ENCODE data around the gene NECTIN4.

The NECTIN4 gene

DNA sequence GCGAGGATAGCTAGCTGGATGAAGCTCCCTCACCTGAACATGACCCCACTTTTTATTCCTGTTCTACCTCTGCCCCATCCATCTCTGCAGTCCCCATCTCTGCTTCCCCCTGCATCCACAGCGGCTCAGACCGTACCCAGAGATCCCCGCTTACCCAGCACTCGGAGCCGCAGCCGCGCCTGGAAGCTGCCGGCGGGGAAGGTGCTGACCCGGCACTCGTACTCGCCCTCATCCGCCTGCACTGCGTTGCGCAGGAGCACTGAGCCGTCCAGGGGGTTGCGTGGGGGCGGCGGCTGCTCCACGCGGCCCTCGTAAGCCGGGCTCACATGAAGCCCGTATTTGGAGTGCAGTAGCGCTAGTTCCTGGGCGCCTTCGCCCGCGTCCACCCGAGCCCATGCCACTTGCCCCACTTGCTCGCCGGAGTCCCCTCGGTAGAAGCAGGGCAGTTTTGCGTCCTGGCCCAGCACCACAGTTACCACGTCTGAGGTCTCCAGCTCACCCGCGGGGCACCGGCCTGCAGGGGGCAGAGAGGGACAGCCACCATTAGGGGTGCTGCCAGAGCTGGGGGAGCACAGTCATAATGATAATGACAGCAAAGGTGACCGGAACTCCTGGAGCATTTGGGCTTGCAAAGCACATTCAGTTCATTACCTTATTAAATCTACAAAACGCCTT is 9.8 kb downstream of the NECTIN4 start:
- no peaks in the 10 kb centered on the region for H3K9me3 ChIP-seq (ENCODE audit: control insufficient read depth, low read length)
- no peaks in the 10 kb centered on the region for H3K27me3 ChIP-seq (replicated peaks; ENCODE audit: control insufficient read depth, insufficient read depth, low read length)
- no peaks in the 10 kb centered on the region for H3K36me3 ChIP-seq (ENCODE audit: control insufficient read depth, insufficient read depth, low read length, severe bottlenecking)
- no peak overlapping the region for H3K9ac ChIP-seq (ENCODE audit: low read length)
- H3K4me1 ChIP-seq (ENCODE audit: control insufficient read depth, insufficient read depth, low read length) = peaks cover 38% of the 10 kb centered on the region
- no peak overlapping the region for H3K4me3 ChIP-seq (ENCODE audit: low read length)
- no peak for DNase-seq (ENCODE audit: low read depth)

DNA sequence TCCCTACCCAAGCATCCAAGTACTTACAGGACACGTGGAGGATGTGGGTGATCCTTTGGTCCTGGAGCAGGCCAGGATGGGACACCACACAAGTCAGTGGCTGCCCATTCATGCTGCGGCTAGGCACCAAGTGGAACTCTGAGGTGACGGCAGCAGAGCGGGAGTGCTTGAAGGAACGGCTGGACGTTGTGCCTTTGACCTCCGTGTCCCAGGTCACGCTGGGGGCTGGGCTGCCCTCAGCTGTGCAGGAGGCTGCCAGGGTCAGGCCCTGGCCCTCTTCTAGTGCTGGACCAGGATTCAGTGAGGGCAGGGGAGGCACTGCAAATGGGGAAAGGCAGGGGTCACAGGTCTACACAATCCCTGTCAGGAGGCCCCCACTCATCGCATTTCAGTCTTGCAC is 11.9 kb downstream of the NECTIN4 start:
- H3K9me3 ChIP-seq (ENCODE audit: control insufficient read depth, low read length) = no peaks in the 10 kb centered on the region
- no peak for DNase-seq (ENCODE audit: low read depth)
- no peak overlapping the region for H3K9ac ChIP-seq (ENCODE audit: low read length)
- no peak overlapping the region for H3K4me3 ChIP-seq (ENCODE audit: low read length)
- no peaks in the 10 kb centered on the region for H3K27me3 ChIP-seq (replicated peaks; ENCODE audit: control insufficient read depth, insufficient read depth, low read length)
- no peaks in the 10 kb centered on the region for H3K36me3 ChIP-seq (ENCODE audit: control insufficient read depth, insufficient read depth, low read length, severe bottlenecking)
- peaks cover 18% of the 10 kb centered on the region for H3K4me1 ChIP-seq (ENCODE audit: control insufficient read depth, insufficient read depth, low read length)

DNA sequence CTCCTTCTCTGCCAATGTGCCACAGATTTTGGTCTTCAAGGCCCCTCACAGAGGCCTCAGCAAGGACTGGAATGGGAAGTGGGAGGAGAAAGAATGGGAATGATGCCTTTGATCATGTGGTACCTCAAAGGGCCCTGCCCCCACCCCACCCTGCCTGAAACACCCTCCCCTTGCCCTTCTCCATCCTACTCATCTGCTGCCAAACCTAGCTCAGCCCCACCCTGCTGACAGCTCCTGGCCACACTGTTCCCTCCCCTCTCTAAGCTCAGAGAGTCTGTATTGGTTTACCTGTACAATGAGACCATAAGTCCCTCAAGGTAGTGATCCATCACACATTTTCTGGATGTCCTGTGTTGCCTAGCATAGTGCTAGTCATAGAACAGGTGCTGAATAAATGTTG is 12.9 kb downstream of the NECTIN4 start:
- Histone ChIP-seq H3K4me3 (ENCODE audit: low read length) (no peak overlapping the region), H3K9ac (ENCODE audit: low read length) (no peak overlapping the region), H3K9me3 (ENCODE audit: control insufficient read depth, low read length) (no peaks in the 10 kb centered on the region), H3K36me3 (ENCODE audit: control insufficient read depth, insufficient read depth, low read length, severe bottlenecking) (no peaks in the 10 kb centered on the region), H3K4me1 (ENCODE audit: control insufficient read depth, insufficient read depth, low read length) (peaks cover 16% of the 10 kb centered on the region), H3K27me3 (replicated peaks; ENCODE audit: control insufficient read depth, insufficient read depth, low read length) (no peaks in the 10 kb centered on the region)
- DNase-seq (ENCODE audit: low read depth) = no peak

DNA sequence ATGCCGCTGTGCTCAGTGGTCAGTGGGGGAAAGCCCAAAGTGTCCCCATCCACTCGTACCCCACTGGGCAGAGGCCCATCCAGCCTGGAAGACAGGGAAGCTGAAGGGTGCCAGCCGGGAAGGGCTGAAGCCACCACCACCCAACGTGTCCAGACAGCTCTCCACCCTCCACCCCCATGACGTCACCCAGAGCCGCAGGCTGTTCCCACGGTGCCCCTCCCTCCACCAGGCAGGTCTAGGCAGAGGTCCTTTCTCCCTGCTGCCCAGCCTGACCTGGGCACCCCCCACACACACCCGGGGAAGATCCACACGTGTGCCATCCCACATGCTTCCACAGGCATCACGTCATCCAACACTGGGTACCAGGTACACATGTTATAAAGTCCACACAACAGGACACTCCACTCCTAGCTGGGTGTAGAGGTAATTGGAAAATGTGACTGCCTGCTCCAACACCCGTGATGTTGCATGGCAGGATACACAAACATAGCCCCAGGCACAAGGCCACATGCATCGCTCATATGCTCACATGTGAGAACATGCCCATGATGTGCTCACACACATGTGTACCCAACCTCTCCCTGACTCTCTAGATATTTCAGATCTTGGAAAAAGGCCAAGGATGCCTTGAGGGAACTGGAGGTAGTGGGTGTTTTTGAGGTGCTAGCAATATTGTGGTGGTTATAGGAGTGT is 14.5 kb downstream of the NECTIN4 start:
- Histone ChIP-seq H3K4me1 (ENCODE audit: control insufficient read depth, insufficient read depth, low read length) (peaks cover under 1% of the 10 kb centered on the region), H3K36me3 (ENCODE audit: control insufficient read depth, insufficient read depth, low read length, severe bottlenecking) (no peaks in the 10 kb centered on the region), H3K4me3 (ENCODE audit: low read length) (no peak overlapping the region), H3K9me3 (ENCODE audit: control insufficient read depth, low read length) (no peaks in the 10 kb centered on the region), H3K27me3 (replicated peaks; ENCODE audit: control insufficient read depth, insufficient read depth, low read length) (no peaks in the 10 kb centered on the region), H3K9ac (ENCODE audit: low read length) (no peak overlapping the region)
- DNase-seq (ENCODE audit: low read depth) = no peak

DNA sequence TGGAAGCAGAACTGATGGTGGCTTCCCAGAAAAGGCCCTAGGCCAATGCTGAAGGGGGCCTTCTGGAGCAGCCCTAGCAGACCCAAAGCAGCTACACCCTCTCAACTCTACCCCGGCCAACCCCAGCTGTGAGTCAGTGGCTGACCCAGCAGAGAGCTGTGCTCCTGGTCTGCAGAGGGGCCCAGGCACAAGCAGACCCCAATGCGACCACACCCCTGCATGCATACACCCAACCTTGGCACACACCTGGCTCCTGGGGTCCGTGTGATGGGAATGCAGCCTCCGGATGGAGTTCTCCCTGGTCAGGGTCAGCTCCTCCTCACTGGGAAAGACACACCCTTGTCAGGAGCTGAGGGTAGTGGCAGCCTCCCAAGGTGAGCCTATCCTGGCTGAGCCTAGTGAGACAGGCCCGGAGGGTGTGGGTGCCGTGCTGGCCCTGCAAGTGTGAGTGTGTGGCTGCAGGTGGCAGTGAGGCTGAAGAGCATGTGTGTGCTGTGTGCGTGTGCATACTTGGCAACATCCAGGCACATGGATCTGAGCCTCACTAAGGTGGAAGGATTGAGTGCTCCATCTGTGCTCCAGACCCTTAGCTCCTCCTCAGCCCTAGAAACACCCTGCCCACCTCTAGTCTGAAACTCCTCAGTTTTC is 15.8 kb downstream of the NECTIN4 start:
- no peak overlapping the region for H3K4me3 ChIP-seq (ENCODE audit: low read length)
- no peaks in the 10 kb centered on the region for H3K9me3 ChIP-seq (ENCODE audit: control insufficient read depth, low read length)
- no peaks in the 10 kb centered on the region for H3K4me1 ChIP-seq (ENCODE audit: control insufficient read depth, insufficient read depth, low read length)
- no peaks in the 10 kb centered on the region for H3K27me3 ChIP-seq (replicated peaks; ENCODE audit: control insufficient read depth, insufficient read depth, low read length)
- H3K36me3 ChIP-seq (ENCODE audit: control insufficient read depth, insufficient read depth, low read length, severe bottlenecking) = no peaks in the 10 kb centered on the region
- DNase-seq (ENCODE audit: low read depth) = no peak
- H3K9ac ChIP-seq (ENCODE audit: low read length) = no peak overlapping the region

DNA sequence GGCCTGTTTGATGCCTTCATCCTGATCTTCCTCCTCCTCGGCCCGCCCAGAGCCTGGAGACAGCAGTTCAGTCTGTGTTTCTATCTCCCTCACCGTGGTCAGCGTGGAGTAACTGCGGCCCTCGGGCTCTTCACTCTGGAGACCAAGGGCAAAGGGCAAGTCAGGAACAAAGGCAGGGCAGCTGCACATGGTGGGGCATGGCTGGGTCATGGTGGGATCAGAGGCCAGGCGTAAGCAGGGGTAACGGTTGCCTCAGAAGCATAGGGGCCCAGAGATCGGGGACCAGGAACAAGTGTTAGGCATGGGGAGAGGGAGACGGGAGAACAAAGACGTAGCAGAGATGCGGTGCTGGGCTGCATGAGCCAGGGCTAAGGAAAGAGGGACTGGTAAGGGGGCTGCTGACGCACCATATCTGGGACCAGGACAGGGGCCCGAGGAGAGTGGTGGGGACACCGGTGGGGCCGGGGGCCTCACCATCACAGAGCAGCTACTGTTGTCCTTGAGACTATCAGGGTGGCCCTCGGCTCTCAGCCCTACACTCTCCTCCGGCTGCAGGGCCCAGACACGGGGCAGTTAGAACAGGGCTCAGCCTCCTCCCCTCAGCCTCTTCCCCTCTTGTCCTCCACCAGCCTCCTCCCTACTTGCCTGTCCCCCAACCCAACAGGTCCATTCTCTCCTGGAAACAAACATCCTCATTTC is 16.5 kb downstream of the NECTIN4 start:
- no peak overlapping the region for H3K9ac ChIP-seq (ENCODE audit: low read length)
- H3K4me3 ChIP-seq (ENCODE audit: low read length) = no peak overlapping the region
- H3K27me3 ChIP-seq (replicated peaks; ENCODE audit: control insufficient read depth, insufficient read depth, low read length) = no peaks in the 10 kb centered on the region
- H3K9me3 ChIP-seq (ENCODE audit: control insufficient read depth, low read length) = no peaks in the 10 kb centered on the region
- DNase-seq (ENCODE audit: low read depth) = no peak
- no peaks in the 10 kb centered on the region for H3K36me3 ChIP-seq (ENCODE audit: control insufficient read depth, insufficient read depth, low read length, severe bottlenecking)
- H3K4me1 ChIP-seq (ENCODE audit: control insufficient read depth, insufficient read depth, low read length) = no peaks in the 10 kb centered on the region

DNA sequence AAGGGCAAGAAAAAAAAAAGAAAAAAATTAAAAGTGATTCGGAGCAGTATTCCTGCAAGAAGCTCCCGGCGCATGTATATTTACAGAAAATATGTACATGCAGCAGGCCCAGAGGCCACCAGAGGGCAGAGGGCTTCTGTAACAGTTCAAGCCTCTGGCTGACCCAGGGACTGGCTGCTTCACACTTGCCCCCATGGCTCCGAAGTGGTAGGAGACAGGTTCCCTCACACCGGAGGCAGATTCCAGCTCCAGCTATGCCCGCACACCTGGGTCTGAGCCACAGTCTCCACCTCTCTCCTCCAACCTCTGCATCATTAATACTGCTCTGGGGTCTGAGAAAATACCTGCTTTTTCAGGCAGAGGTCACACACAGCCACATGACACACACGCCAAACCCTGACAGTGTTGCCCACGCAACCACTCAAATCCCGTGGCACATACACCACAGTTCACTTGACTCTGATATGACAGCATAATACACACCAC is 17.4 kb downstream of the NECTIN4 start:
- no peaks in the 10 kb centered on the region for H3K4me1 ChIP-seq (ENCODE audit: control insufficient read depth, insufficient read depth, low read length)
- no peaks in the 10 kb centered on the region for H3K27me3 ChIP-seq (replicated peaks; ENCODE audit: control insufficient read depth, insufficient read depth, low read length)
- H3K36me3 ChIP-seq (ENCODE audit: control insufficient read depth, insufficient read depth, low read length, severe bottlenecking) = no peaks in the 10 kb centered on the region
- H3K9me3 ChIP-seq (ENCODE audit: control insufficient read depth, low read length) = no peaks in the 10 kb centered on the region
- H3K4me3 ChIP-seq (ENCODE audit: low read length) = no peak overlapping the region
- no peak overlapping the region for H3K9ac ChIP-seq (ENCODE audit: low read length)
- DNase-seq (ENCODE audit: low read depth) = peak; percentile 29

GRCh38 chr1:161070761-161071160 is 18.6 kb downstream of the NECTIN4 start:
- no peaks in the 10 kb centered on the region for H3K4me1 ChIP-seq (ENCODE audit: control insufficient read depth, insufficient read depth, low read length)
- DNase-seq (ENCODE audit: low read depth) = no peak
- no peak overlapping the region for H3K4me3 ChIP-seq (ENCODE audit: low read length)
- H3K27me3 ChIP-seq (replicated peaks; ENCODE audit: control insufficient read depth, insufficient read depth, low read length) = peaks cover 3% of the 10 kb centered on the region
- H3K36me3 ChIP-seq (ENCODE audit: control insufficient read depth, insufficient read depth, low read length, severe bottlenecking) = no peaks in the 10 kb centered on the region
- no peak overlapping the region for H3K9ac ChIP-seq (ENCODE audit: low read length)
- H3K9me3 ChIP-seq (ENCODE audit: control insufficient read depth, low read length) = no peaks in the 10 kb centered on the region

- no peaks in the 10 kb centered on the region for H3K9me3 ChIP-seq (ENCODE audit: control insufficient read depth, low read length)
- H3K36me3 ChIP-seq (ENCODE audit: control insufficient read depth, insufficient read depth, low read length, severe bottlenecking) = no peaks in the 10 kb centered on the region
- H3K27me3 ChIP-seq (replicated peaks; ENCODE audit: control insufficient read depth, insufficient read depth, low read length) = peaks cover 5% of the 10 kb centered on the region
- no peaks in the 10 kb centered on the region for H3K4me1 ChIP-seq (ENCODE audit: control insufficient read depth, insufficient read depth, low read length)
- DNase-seq (ENCODE audit: low read depth) = no peak
- no peak within 1 kb of the TSS for H3K9ac ChIP-seq (ENCODE audit: low read length)
- H3K4me3 ChIP-seq (ENCODE audit: low read length) = no peak within 1 kb of the TSS
Measured at GRCh38 chr1:161069731-161070270, 19.6 kb downstream of the NECTIN4 start, which contains the start of gene ARHGAP30. ARHGAP30 (minus strand) TSS chr1:161069891; CDS start chr1:161069624, 267 bp downstream.

DNA sequence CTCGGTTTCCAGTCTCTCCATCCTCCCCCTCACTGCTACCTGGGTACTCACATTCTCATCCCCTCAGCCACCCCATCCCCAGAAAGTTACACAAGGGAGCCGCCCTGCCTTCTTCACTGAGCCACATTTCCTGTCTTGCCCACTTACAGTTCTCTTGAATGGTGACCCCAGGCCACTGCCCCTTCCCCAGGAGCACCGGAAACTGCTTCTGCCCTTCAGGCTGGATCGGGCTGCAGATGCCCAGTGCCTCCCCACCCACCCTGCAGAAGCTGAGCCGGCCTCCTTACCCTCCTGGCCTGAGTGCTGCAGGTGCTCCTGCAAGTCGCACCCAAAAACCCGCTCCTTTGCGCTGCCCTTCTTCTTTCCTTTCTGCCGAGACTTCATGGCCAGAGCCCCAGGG is 20.1 kb downstream of the NECTIN4 start:
- Histone ChIP-seq H3K4me3 (ENCODE audit: low read length) (no peak overlapping the region), H3K9me3 (ENCODE audit: control insufficient read depth, low read length) (no peaks in the 10 kb centered on the region), H3K4me1 (ENCODE audit: control insufficient read depth, insufficient read depth, low read length) (no peaks in the 10 kb centered on the region), H3K36me3 (ENCODE audit: control insufficient read depth, insufficient read depth, low read length, severe bottlenecking) (no peaks in the 10 kb centered on the region), H3K9ac (ENCODE audit: low read length) (no peak overlapping the region), H3K27me3 (replicated peaks; ENCODE audit: control insufficient read depth, insufficient read depth, low read length) (peaks cover 5% of the 10 kb centered on the region)
- no peak for DNase-seq (ENCODE audit: low read depth)
